Measurements from ENCODE around the gene C22orf15. TPM values are rescaled to one million over a fixed set of nuclear protein-coding genes. Genes with fewer than 3 reads are reported as not detected.
A peak's percentile ranks its signal among the peaks of the same experiment; 100 is the strongest.

The C22orf15 gene
- total RNA-seq, 1 donor: 0.18 TPM

DNA sequence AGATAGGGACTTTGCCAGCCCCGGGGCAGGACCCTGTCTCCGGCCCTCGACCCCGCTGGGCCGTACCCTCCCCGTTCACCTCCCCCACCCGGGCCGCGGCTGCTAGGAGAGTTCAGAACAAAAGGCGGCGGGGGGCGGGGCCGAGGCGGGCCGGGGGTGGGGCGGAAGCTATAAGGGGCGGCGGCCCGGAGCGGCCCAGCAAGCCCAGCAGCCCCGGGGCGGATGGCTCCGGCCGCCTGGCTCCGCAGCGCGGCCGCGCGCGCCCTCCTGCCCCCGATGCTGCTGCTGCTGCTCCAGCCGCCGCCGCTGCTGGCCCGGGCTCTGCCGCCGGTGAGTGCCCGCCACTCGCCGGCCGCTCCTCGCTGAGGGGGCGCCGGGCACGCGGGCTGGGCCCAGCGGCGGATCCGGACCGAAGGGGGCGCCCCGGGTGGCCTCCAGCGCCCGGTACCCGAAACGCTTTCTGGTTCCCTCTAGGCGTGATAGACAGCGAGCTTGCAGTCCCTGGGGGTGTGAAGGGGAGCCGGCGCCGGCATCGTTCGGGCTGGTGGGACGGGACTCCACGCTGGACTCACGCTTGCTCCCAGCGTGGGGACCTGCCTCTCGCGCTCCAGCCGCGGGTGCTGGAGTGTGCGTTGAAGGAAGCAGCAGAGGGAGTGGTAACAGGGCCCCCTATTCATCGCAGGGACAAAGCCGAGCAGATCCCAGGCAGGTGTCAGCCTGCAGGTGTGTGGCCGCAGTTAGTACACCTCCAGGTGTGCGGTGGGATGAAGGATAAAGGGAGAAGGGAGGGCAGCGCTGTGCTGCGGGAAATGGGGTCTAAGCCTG is 10.1 kb downstream of the C22orf15 start, which contains the start of gene MMP11:
Gene MMP11 (plus strand): TSS at position 201 of the 825 bp plus-strand sequence. CDS start 22 bp downstream, at position 223.
- TF ChIP-seq, protein P1, sequence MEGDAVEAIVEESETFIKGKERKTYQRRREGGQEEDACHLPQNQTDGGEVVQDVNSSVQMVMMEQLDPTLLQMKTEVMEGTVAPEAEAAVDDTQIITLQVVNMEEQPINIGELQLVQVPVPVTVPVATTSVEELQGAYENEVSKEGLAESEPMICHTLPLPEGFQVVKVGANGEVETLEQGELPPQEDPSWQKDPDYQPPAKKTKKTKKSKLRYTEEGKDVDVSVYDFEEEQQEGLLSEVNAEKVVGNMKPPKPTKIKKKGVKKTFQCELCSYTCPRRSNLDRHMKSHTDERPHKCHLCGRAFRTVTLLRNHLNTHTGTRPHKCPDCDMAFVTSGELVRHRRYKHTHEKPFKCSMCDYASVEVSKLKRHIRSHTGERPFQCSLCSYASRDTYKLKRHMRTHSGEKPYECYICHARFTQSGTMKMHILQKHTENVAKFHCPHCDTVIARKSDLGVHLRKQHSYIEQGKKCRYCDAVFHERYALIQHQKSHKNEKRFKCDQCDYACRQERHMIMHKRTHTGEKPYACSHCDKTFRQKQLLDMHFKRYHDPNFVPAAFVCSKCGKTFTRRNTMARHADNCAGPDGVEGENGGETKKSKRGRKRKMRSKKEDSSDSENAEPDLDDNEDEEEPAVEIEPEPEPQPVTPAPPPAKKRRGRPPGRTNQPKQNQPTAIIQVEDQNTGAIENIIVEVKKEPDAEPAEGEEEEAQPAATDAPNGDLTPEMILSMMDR (IDR thresholded peaks at IDR 0.05; ENCODE audit: insufficient read depth, low read length): no peak
- DNase-seq (ENCODE audit: low read depth): peak; percentile 27

DNA sequence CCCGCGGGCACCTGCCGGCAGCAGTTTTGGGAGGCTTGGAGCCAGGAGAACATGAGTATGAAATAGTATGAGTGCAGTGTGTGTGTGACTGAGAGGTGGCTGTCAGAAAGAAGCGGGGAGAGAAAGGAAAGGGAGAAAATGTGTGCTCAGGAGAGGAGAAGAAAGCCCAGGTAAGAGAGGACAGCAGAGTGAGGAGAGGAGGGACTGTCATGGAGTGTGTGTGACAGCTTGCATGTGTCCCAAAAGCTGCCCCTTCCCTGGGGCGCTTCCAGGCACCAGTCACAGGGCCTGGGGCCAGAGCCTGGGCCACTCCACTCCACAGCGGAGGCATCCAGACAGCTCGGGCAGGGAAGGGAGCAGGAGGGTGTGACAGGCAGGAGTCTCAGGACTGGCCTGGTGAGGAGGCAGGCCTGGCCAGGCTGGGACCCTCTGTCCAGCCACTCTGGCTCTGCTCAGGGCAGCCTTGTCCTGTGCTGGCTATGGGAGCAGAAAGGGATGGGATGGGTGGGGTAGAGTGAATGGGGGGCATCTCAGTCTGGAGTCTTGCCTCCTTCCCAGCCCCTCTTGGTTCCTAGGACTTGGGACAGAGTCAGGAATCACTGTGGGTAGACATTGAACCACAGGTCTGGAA is 10.8 kb downstream of the C22orf15 start:
- H3K4me3 ChIP-seq (ENCODE audit: low read depth, low read length): peak overlapping the region; percentile 62
- no peak for DNase-seq (ENCODE audit: low read depth)

More for the DNA sequence above, 10.1 kb downstream of the C22orf15 start, which contains the start of gene MMP11:
- peak within 1 kb of the TSS; percentile 62 for H3K4me3 ChIP-seq (ENCODE audit: low read depth, low read length)

DNA sequence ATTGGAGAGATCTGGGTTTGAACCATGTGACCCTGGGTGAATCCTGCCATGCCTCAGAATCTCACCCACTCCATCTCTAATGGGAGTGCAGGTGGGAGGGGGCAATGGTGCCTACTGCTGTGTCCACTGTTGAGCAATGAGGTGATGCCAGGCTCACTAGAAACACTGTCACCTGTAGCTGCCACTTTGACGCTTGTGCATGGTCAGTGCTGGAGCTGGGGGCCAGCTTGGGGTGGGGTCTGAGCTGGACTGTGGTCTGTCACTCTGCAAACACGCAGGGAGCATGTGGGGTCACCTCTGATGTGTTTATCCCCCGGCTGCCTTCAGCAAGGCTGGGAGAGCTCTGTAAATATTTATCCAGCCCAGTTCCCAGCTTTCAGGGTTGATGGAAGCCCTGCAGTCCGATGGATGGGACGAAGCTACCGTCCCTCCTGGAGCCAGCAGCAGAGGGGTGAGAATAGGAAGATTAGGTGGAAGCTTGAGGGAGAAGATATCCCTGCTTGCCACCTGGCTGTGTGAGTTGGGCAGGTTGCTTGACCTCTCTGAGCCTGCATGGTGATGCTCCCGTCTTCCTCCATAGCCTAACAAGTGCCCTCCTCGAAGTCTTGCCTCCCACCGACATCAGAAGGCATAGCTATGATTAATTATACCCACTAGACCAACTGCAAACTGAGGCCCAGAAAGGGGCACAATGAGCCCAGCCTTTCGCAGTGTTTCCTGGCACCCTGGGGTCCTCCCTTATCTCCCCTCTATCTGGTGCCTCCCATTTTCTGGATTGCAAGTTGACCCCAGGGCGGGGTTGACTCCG is 11.5 kb downstream of the C22orf15 start:
- DNase-seq (ENCODE audit: low read depth): no peak
- no peak overlapping the region for H3K4me3 ChIP-seq (ENCODE audit: low read depth, low read length)

More for the DNA sequence above, 10.8 kb downstream of the C22orf15 start:
- TF ChIP-seq, protein P1 (IDR thresholded peaks at IDR 0.05; ENCODE audit: insufficient read depth, low read length): no peak

DNA sequence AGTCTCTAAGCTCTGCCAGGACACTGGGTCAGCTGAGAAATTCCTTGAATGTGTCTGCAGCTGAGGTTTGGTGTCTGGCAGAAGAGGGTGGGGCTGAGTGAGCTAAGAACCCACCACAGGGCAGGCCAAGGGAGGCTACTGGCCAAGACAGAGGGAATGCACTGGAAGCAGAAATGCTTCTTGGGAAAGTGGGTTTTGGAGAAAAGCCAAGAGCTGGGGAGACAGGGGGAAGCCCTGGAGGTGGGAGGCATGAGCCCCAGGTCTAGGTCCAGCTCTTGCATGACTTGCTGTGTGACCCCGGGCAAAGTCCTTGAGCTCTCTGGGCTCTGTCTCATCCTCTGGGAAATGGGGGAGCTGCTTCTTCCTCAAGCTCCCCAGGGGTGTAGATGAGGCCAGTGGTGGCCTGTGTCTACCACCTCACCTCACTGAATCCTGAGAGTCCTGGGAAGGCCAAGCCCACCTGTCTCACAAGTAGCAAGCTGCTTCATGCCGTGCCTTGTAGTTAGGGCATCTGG is 12.2 kb downstream of the C22orf15 start:
- DNase-seq (ENCODE audit: low read depth): peak; percentile 89
- TF ChIP-seq, protein P1 (IDR thresholded peaks at IDR 0.05; ENCODE audit: insufficient read depth, low read length): no peak
- H3K4me3 ChIP-seq (ENCODE audit: low read depth, low read length): no peak overlapping the region

More for the DNA sequence above, 11.5 kb downstream of the C22orf15 start:
- TF ChIP-seq, protein P1 (IDR thresholded peaks at IDR 0.05; ENCODE audit: insufficient read depth, low read length): no peak

DNA sequence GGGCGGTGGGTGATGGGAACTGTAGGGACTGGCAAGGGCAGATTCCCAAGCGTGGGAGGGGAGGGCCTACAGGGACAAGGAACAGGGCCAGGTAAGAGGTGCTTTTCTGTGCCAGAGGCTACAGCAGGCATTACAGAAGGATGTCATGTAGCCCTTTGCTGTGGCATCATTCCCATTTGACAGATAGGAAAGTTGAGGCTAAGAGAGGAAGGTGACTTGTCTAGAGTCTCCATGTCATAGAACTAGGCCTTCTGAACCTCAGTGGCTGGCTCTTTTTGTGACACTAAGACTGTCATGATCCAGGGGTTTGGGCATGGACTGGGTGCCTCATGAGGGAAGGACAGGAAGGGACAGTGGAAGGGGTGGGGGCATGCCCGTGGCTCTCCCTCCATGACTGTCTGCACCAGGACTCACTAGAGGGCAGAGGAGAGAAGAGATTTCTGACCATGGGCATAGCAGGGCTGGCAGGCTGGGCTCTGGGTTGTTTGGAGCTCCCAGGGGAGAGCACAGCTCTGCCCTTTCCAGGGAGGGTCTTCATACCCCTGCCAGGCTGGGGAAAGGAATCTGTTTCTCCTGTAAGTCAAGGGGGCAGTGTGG is 13.1 kb downstream of the C22orf15 start:
- no peak for DNase-seq (ENCODE audit: low read depth)
- TF ChIP-seq, protein P1 (IDR thresholded peaks at IDR 0.05; ENCODE audit: insufficient read depth, low read length): no peak
- no peak overlapping the region for H3K4me3 ChIP-seq (ENCODE audit: low read depth, low read length)
